ENCODE measurements around the gene KLHDC10. TPM values are rescaled to one million over a fixed set of nuclear protein-coding genes. Genes with fewer than 3 reads are reported as not detected.

KLHDC10 gene
- total and polyA plus RNA-seq, 2 of the 13 experiments (the other 11 are each of a cell fraction or from before 2014, with no cell fraction given) = 11.9 to 21.6 TPM

DNA sequence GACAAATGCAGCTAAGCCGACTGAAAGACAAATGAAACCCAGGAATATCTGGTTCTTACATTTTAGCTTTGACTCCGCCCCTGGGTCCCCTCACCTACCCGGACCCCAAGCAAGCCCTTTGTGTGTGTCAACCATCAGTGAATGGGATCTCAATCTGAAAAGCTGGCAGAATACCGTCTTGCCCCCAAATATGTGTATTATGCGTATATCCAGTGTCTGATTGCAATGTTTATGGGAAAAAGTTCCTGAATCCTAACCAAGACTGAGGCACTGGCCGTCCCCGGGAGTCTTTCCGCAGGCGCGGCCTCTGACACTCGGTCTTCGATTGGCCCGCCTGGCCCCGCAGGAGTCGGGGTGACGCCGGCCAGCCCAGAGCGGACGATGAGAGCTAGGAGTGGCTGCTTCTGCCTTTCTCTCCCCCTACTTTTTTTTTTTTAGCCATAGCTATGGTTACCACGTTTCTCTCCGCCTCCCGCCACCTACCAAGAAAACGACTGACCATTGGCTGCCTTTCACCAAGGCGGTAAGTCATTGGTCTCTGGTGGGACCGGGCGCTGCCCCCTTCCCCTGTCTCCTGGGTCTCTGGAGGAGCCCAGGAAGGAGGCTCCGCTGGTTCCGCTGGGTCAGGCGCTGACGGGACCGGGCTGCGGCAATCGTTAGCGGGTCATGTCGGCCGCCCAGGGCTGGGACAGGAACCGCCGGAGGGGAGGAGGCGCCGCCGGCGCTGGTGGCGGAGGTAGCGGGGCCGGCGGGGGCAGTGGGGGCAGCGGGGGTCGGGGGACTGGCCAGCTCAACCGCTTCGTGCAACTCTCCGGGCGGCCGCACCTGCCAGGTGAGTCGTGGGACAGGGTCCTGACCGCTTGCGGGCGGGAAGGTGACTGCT is at the start of gene KLHDC10 (continued):
- TF ChIP-seq GABPA (IDR thresholded peaks at IDR 0.05; ENCODE audit: low read depth, low read length) (no peak; the same call in 1 of the 2 replicates), GABPA (CRISPR knock-in tag; IDR thresholded peaks at IDR 0.05; ENCODE audit: low read depth) (peak; percentile 71), REPIN1 (CRISPR knock-in tag; IDR thresholded peaks at IDR 0.05; ENCODE audit: borderline replicate concordance, low read depth) (peak; percentile 84; the same call in 1 of the 2 replicates), ZKSCAN5 (CRISPR knock-in tag; IDR thresholded peaks at IDR 0.05) (no peak), MIER2 (CRISPR knock-in tag; IDR thresholded peaks at IDR 0.05) (no peak), ZFAT (CRISPR knock-in tag; conservative IDR thresholded peaks at IDR 0.05) (no peak), ZNF75D (CRISPR knock-in tag; IDR thresholded peaks at IDR 0.05; ENCODE audit: borderline replicate concordance) (no peak), HCFC1 (IDR thresholded peaks at IDR 0.05; ENCODE audit: low read depth, low read length) (peak; percentile 63; the same call in 1 of the 2 replicates), CREM (IDR thresholded peaks at IDR 0.05) (peak; percentile 86), CREM (CRISPR knock-in tag; IDR thresholded peaks at IDR 0.05) (no peak), ZSCAN9 (CRISPR knock-in tag; IDR thresholded peaks at IDR 0.05; ENCODE audit: borderline replicate concordance) (peak; percentile 59; the same call in 1 of the 2 replicates), ZNF34 (CRISPR knock-in tag; IDR thresholded peaks at IDR 0.05; ENCODE audit: borderline replicate concordance) (no peak), RNF2 (conservative IDR thresholded peaks at IDR 0.05; ENCODE audit: low read depth) (no peak), DNMT1 (CRISPR knock-in tag; IDR thresholded peaks at IDR 0.05) (no peak), SRF (IDR thresholded peaks at IDR 0.05; ENCODE audit: low read depth, low read length) (peak; percentile 95), GTF3A (CRISPR knock-in tag; conservative IDR thresholded peaks at IDR 0.05) (no peak), RAD51 (IDR thresholded peaks at IDR 0.05; ENCODE audit: borderline replicate concordance) (no peak)
- TF ChIP-seq, protein P1, sequence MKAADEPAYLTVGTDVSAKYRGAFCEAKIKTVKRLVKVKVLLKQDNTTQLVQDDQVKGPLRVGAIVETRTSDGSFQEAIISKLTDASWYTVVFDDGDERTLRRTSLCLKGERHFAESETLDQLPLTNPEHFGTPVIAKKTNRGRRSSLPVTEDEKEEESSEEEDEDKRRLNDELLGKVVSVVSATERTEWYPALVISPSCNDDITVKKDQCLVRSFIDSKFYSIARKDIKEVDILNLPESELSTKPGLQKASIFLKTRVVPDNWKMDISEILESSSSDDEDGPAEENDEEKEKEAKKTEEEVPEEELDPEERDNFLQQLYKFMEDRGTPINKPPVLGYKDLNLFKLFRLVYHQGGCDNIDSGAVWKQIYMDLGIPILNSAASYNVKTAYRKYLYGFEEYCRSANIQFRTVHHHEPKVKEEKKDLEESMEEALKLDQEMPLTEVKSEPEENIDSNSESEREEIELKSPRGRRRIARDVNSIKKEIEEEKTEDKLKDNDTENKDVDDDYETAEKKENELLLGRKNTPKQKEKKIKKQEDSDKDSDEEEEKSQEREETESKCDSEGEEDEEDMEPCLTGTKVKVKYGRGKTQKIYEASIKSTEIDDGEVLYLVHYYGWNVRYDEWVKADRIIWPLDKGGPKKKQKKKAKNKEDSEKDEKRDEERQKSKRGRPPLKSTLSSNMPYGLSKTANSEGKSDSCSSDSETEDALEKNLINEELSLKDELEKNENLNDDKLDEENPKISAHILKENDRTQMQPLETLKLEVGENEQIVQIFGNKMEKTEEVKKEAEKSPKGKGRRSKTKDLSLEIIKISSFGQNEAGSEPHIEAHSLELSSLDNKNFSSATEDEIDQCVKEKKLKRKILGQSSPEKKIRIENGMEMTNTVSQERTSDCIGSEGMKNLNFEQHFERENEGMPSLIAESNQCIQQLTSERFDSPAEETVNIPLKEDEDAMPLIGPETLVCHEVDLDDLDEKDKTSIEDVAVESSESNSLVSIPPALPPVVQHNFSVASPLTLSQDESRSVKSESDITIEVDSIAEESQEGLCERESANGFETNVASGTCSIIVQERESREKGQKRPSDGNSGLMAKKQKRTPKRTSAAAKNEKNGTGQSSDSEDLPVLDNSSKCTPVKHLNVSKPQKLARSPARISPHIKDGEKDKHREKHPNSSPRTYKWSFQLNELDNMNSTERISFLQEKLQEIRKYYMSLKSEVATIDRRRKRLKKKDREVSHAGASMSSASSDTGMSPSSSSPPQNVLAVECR (CRISPR knock-in tag; IDR thresholded peaks at IDR 0.05; ENCODE audit: borderline replicate concordance) = peak; percentile 86
- TF ChIP-seq, protein P2, sequence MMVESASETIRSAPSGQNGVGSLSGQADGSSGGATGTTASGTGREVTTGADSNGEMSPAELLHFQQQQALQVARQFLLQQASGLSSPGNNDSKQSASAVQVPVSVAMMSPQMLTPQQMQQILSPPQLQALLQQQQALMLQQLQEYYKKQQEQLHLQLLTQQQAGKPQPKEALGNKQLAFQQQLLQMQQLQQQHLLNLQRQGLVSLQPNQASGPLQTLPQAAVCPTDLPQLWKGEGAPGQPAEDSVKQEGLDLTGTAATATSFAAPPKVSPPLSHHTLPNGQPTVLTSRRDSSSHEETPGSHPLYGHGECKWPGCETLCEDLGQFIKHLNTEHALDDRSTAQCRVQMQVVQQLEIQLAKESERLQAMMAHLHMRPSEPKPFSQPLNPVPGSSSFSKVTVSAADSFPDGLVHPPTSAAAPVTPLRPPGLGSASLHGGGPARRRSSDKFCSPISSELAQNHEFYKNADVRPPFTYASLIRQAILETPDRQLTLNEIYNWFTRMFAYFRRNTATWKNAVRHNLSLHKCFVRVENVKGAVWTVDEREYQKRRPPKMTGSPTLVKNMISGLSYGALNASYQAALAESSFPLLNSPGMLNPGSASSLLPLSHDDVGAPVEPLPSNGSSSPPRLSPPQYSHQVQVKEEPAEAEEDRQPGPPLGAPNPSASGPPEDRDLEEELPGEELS (CRISPR knock-in tag; IDR thresholded peaks at IDR 0.05) = peak; percentile 57
- TF ChIP-seq, protein P3, sequence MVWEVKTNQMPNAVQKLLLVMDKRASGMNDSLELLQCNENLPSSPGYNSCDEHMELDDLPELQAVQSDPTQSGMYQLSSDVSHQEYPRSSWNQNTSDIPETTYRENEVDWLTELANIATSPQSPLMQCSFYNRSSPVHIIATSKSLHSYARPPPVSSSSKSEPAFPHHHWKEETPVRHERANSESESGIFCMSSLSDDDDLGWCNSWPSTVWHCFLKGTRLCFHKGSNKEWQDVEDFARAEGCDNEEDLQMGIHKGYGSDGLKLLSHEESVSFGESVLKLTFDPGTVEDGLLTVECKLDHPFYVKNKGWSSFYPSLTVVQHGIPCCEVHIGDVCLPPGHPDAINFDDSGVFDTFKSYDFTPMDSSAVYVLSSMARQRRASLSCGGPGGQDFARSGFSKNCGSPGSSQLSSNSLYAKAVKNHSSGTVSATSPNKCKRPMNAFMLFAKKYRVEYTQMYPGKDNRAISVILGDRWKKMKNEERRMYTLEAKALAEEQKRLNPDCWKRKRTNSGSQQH (CRISPR knock-in tag; IDR thresholded peaks at IDR 0.05; ENCODE audit: low read depth) = peak; percentile 76; the same call in 1 of the 2 replicates
- TF ChIP-seq, protein P4, sequence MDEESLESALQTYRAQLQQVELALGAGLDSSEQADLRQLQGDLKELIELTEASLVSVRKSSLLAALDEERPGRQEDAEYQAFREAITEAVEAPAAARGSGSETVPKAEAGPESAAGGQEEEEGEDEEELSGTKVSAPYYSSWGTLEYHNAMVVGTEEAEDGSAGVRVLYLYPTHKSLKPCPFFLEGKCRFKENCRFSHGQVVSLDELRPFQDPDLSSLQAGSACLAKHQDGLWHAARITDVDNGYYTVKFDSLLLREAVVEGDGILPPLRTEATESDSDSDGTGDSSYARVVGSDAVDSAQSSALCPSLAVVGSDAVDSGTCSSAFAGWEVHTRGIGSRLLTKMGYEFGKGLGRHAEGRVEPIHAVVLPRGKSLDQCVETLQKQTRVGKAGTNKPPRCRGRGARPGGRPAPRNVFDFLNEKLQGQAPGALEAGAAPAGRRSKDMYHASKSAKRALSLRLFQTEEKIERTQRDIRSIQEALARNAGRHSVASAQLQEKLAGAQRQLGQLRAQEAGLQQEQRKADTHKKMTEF (CRISPR knock-in tag; IDR thresholded peaks at IDR 0.05) = peak; percentile 73
